GM23338 (cell line): Measurements from ENCODE around the gene CD3D.

Experiments
- CREB1 ChIP-seq: fragments of 250-450 bp; sonication (Bioruptor Pico); IDR thresholded peaks from 2 replicates; pipeline ENCODE4 v1.5.0; 2020; ENCODE audit warnings: low read depth, mild to moderate bottlenecking, moderate library complexity
- CTCF ChIP-seq, 2 experiments: fragments of 200-600 bp in 1 of 2; sonication (generic) in 1 of 2; conservative IDR thresholded peaks; 2 replicates each; pipeline versions ENCODE4 v1.5.1 to v1.6.1; 2016 to 2017; ENCODE audit warnings: antibody characterized with exemption in 2 of 2, low read depth in 2 of 2, mild to moderate bottlenecking in 2 of 2, moderate library complexity in 1 of 2
- ETS1 ChIP-seq: IDR thresholded peaks from 2 replicates; pipeline ENCODE4 v1.6.1; 2016; ENCODE audit warnings: antibody characterized with exemption
- EZH2 ChIP-seq: fragments of 200-600 bp; sonication (generic); IDR thresholded peaks from one replicate; pipeline ENCODE4 v1.8.0; 2017; ENCODE audit warnings: antibody characterized with exemption, mild to moderate bottlenecking, low read depth; ENCODE audit not compliant: unreplicated experiment
- EZH2phosphoT487 ChIP-seq: fragments of 200-600 bp; sonication (generic); IDR thresholded peaks from one replicate; pipeline ENCODE4 v1.8.1; 2018; ENCODE audit warnings: antibody characterized with exemption; ENCODE audit not compliant: unreplicated experiment
- JUNB ChIP-seq: IDR thresholded peaks from one replicate; pipeline ENCODE4 v1.6.1; 2016; ENCODE audit warnings: antibody characterized with exemption; ENCODE audit not compliant: unreplicated experiment
- NANOG ChIP-seq: IDR thresholded peaks from 2 replicates; pipeline ENCODE4 v1.6.1; 2016; ENCODE audit warnings: antibody characterized with exemption, borderline replicate concordance
- POLR2AphosphoS5 ChIP-seq: IDR thresholded peaks from 2 replicates; pipeline ENCODE4 v1.6.1; 2016; ENCODE audit warnings: antibody characterized with exemption, low read depth
- STAT1 ChIP-seq: IDR thresholded peaks from one replicate; pipeline ENCODE4 v1.6.1; 2016; ENCODE audit warnings: antibody characterized with exemption; ENCODE audit not compliant: unreplicated experiment
- ZNF114 ChIP-seq: fragments of 250-450 bp; sonication (Bioruptor Pico); IDR thresholded peaks from 2 replicates; pipeline ENCODE4 v1.5.0; 2020; ENCODE audit warnings: mild to moderate bottlenecking, moderate library complexity
- ZNF462 ChIP-seq: fragments of 250-450 bp; sonication (Bioruptor Pico); IDR thresholded peaks from 2 replicates; pipeline ENCODE4 v1.5.0; 2020; ENCODE audit warnings: mild to moderate bottlenecking, moderate library complexity
- TF ChIP-seq, protein P1 (sequence below): IDR thresholded peaks from one replicate; pipeline ENCODE4 v1.6.1; 2018; ENCODE audit warnings: antibody characterized with exemption; ENCODE audit not compliant: unreplicated experiment

DNA sequence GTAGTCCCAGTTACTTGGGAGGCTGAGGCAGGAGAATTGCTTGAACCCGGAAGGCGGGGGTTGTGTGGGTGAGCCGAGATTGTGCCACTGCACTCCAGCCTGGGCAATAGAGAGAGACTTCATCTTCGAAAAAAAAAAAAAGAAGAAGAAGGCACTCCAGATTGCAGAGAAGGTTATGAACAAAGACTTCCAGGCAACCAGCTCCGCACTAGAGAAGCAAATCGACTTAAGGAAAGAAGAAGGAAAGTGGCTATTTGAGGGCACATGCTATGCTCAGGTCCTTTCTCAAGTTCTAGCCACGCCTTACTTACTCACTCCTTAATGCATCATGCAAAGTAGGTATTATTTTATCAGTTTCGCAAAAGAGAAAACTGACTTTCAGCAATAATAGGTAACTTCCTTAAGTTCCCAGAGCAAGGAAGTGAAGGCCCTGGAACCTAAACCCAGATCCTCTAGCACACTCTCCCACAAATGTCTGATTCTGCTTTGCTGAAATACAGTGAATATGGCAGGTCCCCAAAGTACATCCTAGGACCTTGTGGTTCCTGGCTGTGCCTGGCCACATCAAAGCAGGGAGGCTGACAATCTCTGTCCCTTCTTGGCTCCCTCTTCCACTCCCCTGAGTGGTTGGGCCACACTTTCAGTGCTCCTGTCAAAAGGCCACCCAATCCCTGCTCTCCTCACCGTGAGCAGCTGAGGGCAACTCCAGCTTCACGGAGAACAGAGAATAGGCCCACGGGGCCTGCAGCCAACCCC is 23.7 kb downstream of the CD3D start:
- no peak for TF ChIP-seq ZNF114 (CRISPR knock-in tag)
- TF ChIP-seq CTCF (conservative IDR thresholded peaks at IDR 0.05; ENCODE audit: low read depth in 2 of 2), result no peak
- no peak for TF ChIP-seq POLR2AphosphoS5
- no peak for TF ChIP-seq EZH2phosphoT487
- no peak for TF ChIP-seq EZH2
- TF ChIP-seq ZNF462 (CRISPR knock-in tag), result no peak
- no peak for TF ChIP-seq CREB1 (CRISPR knock-in tag)
- TF ChIP-seq, protein P1, sequence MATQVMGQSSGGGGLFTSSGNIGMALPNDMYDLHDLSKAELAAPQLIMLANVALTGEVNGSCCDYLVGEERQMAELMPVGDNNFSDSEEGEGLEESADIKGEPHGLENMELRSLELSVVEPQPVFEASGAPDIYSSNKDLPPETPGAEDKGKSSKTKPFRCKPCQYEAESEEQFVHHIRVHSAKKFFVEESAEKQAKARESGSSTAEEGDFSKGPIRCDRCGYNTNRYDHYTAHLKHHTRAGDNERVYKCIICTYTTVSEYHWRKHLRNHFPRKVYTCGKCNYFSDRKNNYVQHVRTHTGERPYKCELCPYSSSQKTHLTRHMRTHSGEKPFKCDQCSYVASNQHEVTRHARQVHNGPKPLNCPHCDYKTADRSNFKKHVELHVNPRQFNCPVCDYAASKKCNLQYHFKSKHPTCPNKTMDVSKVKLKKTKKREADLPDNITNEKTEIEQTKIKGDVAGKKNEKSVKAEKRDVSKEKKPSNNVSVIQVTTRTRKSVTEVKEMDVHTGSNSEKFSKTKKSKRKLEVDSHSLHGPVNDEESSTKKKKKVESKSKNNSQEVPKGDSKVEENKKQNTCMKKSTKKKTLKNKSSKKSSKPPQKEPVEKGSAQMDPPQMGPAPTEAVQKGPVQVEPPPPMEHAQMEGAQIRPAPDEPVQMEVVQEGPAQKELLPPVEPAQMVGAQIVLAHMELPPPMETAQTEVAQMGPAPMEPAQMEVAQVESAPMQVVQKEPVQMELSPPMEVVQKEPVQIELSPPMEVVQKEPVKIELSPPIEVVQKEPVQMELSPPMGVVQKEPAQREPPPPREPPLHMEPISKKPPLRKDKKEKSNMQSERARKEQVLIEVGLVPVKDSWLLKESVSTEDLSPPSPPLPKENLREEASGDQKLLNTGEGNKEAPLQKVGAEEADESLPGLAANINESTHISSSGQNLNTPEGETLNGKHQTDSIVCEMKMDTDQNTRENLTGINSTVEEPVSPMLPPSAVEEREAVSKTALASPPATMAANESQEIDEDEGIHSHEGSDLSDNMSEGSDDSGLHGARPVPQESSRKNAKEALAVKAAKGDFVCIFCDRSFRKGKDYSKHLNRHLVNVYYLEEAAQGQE, result no peak
- no peak for TF ChIP-seq JUNB
- no peak for TF ChIP-seq NANOG
- no peak for TF ChIP-seq STAT1
- no peak for TF ChIP-seq ETS1
